GM12878 (cell line): ENCODE data around the gene ATG9B.

Experiments used
- CHD4 ChIP-seq: fragments of 200-600 bp; sonication (generic); IDR thresholded peaks from 2 replicates; pipeline ENCODE4 v1.6.1; 2016; ENCODE audit warnings: mild to moderate bottlenecking
- NBN ChIP-seq: fragments of 450-650 bp; IDR thresholded peaks from 2 replicates; pipeline ENCODE4 v1.6.1; 2016
- SIN3A ChIP-seq: IDR thresholded peaks from 2 replicates; pipeline ENCODE4 v1.6.1; 2012; ENCODE audit warnings: low read depth, low read length, improper control_type of control experiment
- YY1 ChIP-seq: IDR thresholded peaks from 2 replicates; pipeline ENCODE4 v1.6.1; 2011; ENCODE audit warnings: low read depth, mild to moderate bottlenecking, low read length

DNA sequence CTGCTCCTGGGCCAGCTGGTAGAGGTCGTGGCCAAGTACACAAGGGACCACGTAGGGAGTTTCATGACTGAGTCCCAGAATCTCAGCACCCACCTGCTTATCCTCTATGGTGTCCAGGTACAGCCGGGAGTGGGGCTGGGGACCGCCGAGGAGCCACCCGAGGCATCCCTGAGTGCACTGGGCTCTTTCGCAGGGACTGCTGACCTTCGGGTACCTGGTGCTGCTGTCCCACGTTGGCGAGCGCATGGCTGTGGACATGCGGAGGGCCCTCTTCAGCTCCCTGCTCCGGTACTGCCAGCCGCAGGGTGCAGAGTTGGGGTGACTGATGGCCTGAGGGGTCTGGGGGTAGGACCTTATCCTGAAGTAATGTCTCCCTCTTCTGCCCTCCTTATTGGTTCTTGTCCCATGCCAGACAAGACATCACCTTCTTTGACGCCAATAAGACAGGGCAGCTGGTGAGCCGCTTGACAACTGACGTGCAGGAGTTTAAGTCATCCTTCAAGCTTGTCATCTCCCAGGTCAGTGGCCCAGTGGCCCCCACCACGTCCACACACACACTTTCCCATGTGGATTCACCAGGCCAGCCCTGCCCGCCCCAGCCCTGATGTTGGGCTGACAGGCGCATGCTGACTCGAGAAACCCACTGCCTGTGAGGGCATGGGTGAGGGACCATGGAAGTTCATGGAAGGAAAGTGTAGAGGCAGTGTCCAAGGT is 10.2 kb upstream of the ATG9B start:
- no peak for TF ChIP-seq SIN3A
- no peak for TF ChIP-seq YY1
- no peak for TF ChIP-seq CHD4
- TF ChIP-seq NBN, result no peak
